Measurements from ENCODE around the gene RIOK3. TPM values are rescaled to one million over a fixed set of nuclear protein-coding genes. Genes with fewer than 3 reads are reported as not detected.
"Not testable (repeated sequence)": the region's sequence is repeated elsewhere in the genome, so short reads cannot be mapped to it uniquely, and the experiment has no call there.

The RIOK3 gene
- total RNA-seq, 1 experiment from 2014 or later = 41.4 TPM

DNA sequence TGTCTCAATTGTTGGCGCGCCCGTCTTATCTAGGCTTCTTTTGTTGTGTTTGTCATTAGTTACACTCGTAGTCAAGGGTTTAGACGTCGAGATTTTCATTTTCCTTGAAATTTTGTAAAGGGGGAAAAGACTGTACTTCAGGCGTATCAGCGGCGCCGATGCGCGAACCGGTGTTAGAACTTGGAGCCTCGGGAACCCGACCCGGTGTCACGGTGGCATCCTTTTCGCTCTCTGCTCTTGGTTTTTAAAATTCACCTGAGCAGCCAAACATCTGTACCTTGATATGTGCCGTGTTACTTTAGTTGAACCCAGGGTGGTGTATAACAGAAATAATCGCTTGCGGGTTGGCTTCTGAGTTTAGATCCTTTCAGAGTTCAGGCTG is 50.9 kb downstream of the RIOK3 start:
- Histone ChIP-seq H2AFZ (ENCODE audit: low read length) (peak overlapping the region; percentile 71), H3K9me3 (ENCODE audit: low read length) (no peaks in the 10 kb centered on the region), H3F3A (ENCODE audit: low read length, unreplicated experiment) (no peaks in the 10 kb centered on the region), H3K79me2 (ENCODE audit: low read length) (peaks cover 29% of the 10 kb centered on the region), H3K4me1 (ENCODE audit: insufficient read depth, low read length) (peaks cover 20% of the 10 kb centered on the region; the same call in 1 of the 2 replicates), H3K4me2 (ENCODE audit: low read length) (peak overlapping the region; percentile 89), H3K4me3 (ENCODE audit: low read length) (peak overlapping the region; percentile 85), H3K9ac (ENCODE audit: low read length) (peak overlapping the region; percentile 72), H3K27ac (ENCODE audit: low read length) (no peak overlapping the region), H3K27me3 (ENCODE audit: low read length) (no peaks in the 10 kb centered on the region), H3K9me2 (replicated peaks; ENCODE audit: low read length) (no peaks in the 10 kb centered on the region), H3K36me3 (ENCODE audit: low read depth, low read length) (peaks cover 14% of the 10 kb centered on the region; the same call in 1 of the 2 replicates), H4K20me1 (ENCODE audit: low read length) (no peaks in the 10 kb centered on the region)
- CTCF ChIA-PET = no interaction called here
- ATAC-seq = no peak
- DNase-seq = no peak
- TF ChIP-seq EZH2phosphoT487 (IDR thresholded peaks at IDR 0.05; ENCODE audit: borderline replicate concordance, low read length) = no peak
- TF ChIP-seq EZH2 (IDR thresholded peaks at IDR 0.05; ENCODE audit: low read length, unreplicated experiment) = no peak
- TF ChIP-seq, protein P1, sequence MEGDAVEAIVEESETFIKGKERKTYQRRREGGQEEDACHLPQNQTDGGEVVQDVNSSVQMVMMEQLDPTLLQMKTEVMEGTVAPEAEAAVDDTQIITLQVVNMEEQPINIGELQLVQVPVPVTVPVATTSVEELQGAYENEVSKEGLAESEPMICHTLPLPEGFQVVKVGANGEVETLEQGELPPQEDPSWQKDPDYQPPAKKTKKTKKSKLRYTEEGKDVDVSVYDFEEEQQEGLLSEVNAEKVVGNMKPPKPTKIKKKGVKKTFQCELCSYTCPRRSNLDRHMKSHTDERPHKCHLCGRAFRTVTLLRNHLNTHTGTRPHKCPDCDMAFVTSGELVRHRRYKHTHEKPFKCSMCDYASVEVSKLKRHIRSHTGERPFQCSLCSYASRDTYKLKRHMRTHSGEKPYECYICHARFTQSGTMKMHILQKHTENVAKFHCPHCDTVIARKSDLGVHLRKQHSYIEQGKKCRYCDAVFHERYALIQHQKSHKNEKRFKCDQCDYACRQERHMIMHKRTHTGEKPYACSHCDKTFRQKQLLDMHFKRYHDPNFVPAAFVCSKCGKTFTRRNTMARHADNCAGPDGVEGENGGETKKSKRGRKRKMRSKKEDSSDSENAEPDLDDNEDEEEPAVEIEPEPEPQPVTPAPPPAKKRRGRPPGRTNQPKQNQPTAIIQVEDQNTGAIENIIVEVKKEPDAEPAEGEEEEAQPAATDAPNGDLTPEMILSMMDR (conservative IDR thresholded peaks at IDR 0.05; ENCODE audit: low read depth, low read length) = no peak
- intact Hi-C loops (cut with micrococcal nuclease) = loop anchor here (5.0 to 10.0 kb wide), 4 partner anchors 83 to 469 kb away; partner anchors contain the start of gene NPC1
- POLR2A ChIA-PET (ENCODE audit: unreplicated experiment) = interaction anchor here (0.6 kb wide), 1 partner anchor 16 kb away, joined by 5 read pairs; no protein-coding TSS in a partner anchor
- BruUV-seq (replicated peaks) = no TSS peak

GRCh38 chr18:23504720-23505119 is 51.6 kb downstream of the RIOK3 start:
- ATAC-seq (no peak), DNase-seq (no peak)
- no peaks in the 10 kb centered on the region for H3K9me3 ChIP-seq (ENCODE audit: low read length)
- no peaks in the 10 kb centered on the region for H3F3A ChIP-seq (ENCODE audit: low read length, unreplicated experiment)
- peak overlapping the region; percentile 85 for H3K4me3 ChIP-seq (ENCODE audit: low read length)
- H3K79me2 ChIP-seq (ENCODE audit: low read length) = peaks cover 29% of the 10 kb centered on the region
- H3K27ac ChIP-seq (ENCODE audit: low read length) = no peak overlapping the region
- H3K9ac ChIP-seq (ENCODE audit: low read length) = peak overlapping the region; percentile 72; the same call in 1 of the 2 replicates
- no peaks in the 10 kb centered on the region for H3K9me2 ChIP-seq (replicated peaks; ENCODE audit: low read length)
- CTCF ChIA-PET = no interaction called here
- TF ChIP-seq, protein P1 (conservative IDR thresholded peaks at IDR 0.05; ENCODE audit: low read depth, low read length) = no peak
- TF ChIP-seq EZH2phosphoT487 (IDR thresholded peaks at IDR 0.05; ENCODE audit: borderline replicate concordance, low read length) = no peak
- no peak for TF ChIP-seq EZH2 (IDR thresholded peaks at IDR 0.05; ENCODE audit: low read length, unreplicated experiment)
- no TSS peak for BruUV-seq (replicated peaks)
- H3K27me3 ChIP-seq (ENCODE audit: low read length) = no peaks in the 10 kb centered on the region
- POLR2A ChIA-PET (ENCODE audit: unreplicated experiment) = no interaction called here
- peak overlapping the region; percentile 89 for H3K4me2 ChIP-seq (ENCODE audit: low read length)
- H2AFZ ChIP-seq (ENCODE audit: low read length) = no peak overlapping the region
- intact Hi-C loops (cut with micrococcal nuclease) = loop anchor here (5.0 to 10.0 kb wide), 4 partner anchors 83 to 470 kb away; partner anchors contain the start of gene NPC1
- H3K4me1 ChIP-seq (ENCODE audit: insufficient read depth, low read length) = peaks cover 20% of the 10 kb centered on the region; the same call in 1 of the 2 replicates
- peaks cover 14% of the 10 kb centered on the region; the same call in 1 of the 2 replicates for H3K36me3 ChIP-seq (ENCODE audit: low read depth, low read length)
- H4K20me1 ChIP-seq (ENCODE audit: low read length) = no peaks in the 10 kb centered on the region

DNA sequence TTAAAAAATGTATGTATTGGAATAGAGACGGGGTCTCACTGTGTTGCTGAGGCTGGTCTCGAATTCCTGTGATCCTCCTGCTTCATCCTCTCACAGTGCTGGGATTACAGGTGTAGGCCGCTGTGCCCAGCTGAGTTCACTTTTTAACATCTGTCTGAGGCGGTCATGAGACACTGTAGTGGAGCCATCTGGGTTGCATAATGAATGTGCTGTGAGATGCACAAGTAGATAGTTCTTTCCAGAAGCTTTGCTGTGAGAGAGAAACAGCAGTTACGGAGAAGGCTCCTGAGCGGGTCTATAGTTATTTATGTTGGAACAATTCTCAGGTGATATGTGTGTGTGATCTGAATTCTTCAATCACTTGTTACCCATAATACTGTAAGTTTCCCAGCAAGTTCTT is 53.3 kb downstream of the RIOK3 start:
- DNase-seq (no peak), ATAC-seq (no peak)
- no TSS peak for BruUV-seq (replicated peaks)
- TF ChIP-seq EZH2 (IDR thresholded peaks at IDR 0.05; ENCODE audit: low read length, unreplicated experiment) = no peak
- TF ChIP-seq, protein P1 (conservative IDR thresholded peaks at IDR 0.05; ENCODE audit: low read depth, low read length) = no peak
- TF ChIP-seq EZH2phosphoT487 (IDR thresholded peaks at IDR 0.05; ENCODE audit: borderline replicate concordance, low read length) = no peak
- Histone ChIP-seq H3K4me3 (ENCODE audit: low read length) (no peak overlapping the region), H2AFZ (ENCODE audit: low read length) (no peak overlapping the region), H3K9me2 (replicated peaks; ENCODE audit: low read length) (no peaks in the 10 kb centered on the region), H3K4me2 (ENCODE audit: low read length) (no peak overlapping the region), H3K9ac (ENCODE audit: low read length) (no peak overlapping the region), H3K4me1 (ENCODE audit: insufficient read depth, low read length) (peaks cover 20% of the 10 kb centered on the region; the same call in 1 of the 2 replicates), H3F3A (ENCODE audit: low read length, unreplicated experiment) (no peaks in the 10 kb centered on the region), H3K79me2 (ENCODE audit: low read length) (peaks cover 29% of the 10 kb centered on the region), H3K27me3 (ENCODE audit: low read length) (no peaks in the 10 kb centered on the region), H3K36me3 (ENCODE audit: low read depth, low read length) (peaks cover 23% of the 10 kb centered on the region), H4K20me1 (ENCODE audit: low read length) (no peaks in the 10 kb centered on the region), H3K9me3 (ENCODE audit: low read length) (no peaks in the 10 kb centered on the region), H3K27ac (ENCODE audit: low read length) (no peak overlapping the region)
- intact Hi-C loops (cut with micrococcal nuclease) = loop anchor here (10.0 kb wide), 2 partner anchors 208 to 472 kb away; no protein-coding TSS in a partner anchor
- CTCF ChIA-PET = no interaction called here
- POLR2A ChIA-PET (ENCODE audit: unreplicated experiment) = no interaction called here

GRCh38 chr18:23510923-23511322 is 57.8 kb downstream of the RIOK3 start:
- DNase-seq; H3K27ac ChIP-seq (ENCODE audit: low read length); H3K27me3 ChIP-seq (ENCODE audit: low read length); H3K9ac ChIP-seq (ENCODE audit: low read length); H3K4me3 ChIP-seq (ENCODE audit: low read length); CTCF ChIA-PET; ATAC-seq; H3K4me2 ChIP-seq (ENCODE audit: low read length); H3K9me2 ChIP-seq (replicated peaks; ENCODE audit: low read length); H3F3A ChIP-seq (ENCODE audit: low read length, unreplicated experiment); BruUV-seq (replicated peaks); H4K20me1 ChIP-seq (ENCODE audit: low read length); H3K9me3 ChIP-seq (ENCODE audit: low read length); H3K79me2 ChIP-seq (ENCODE audit: low read length); H2AFZ ChIP-seq (ENCODE audit: low read length); H3K4me1 ChIP-seq (ENCODE audit: insufficient read depth, low read length); intact Hi-C loops (cut with micrococcal nuclease): not testable (repeated sequence)
- POLR2A ChIA-PET (ENCODE audit: unreplicated experiment) = interaction anchor here (0.6 kb wide), 1 partner anchor 65 kb away, joined by 3 read pairs; no protein-coding TSS in a partner anchor
- H3K36me3 ChIP-seq (ENCODE audit: low read depth, low read length) = peaks cover 26% of the 10 kb centered on the region
